Mucosa of rectum (tissue), 2 donors: ENCODE measurements around the gene MEOX1.

Experiments
- H3K27ac ChIP-seq, 2 donors: one replicate each; pipeline ENCODE4 v1.7.0; 2013; ENCODE audit warnings: inconsistent platforms in 2 of 2, low read depth in 2 of 2, low read length in 2 of 2
- H3K27me3 ChIP-seq, 2 donors: one replicate each; pipeline ENCODE4 v1.7.0; 2013; ENCODE audit warnings: low read length in 2 of 2; ENCODE audit not compliant: control insufficient read depth in 2 of 2, insufficient read depth in 2 of 2
- H3K36me3 ChIP-seq, 2 donors: one replicate each; pipeline ENCODE4 v1.7.0; 2013; ENCODE audit warnings: low read length in 2 of 2; ENCODE audit not compliant: control insufficient read depth in 2 of 2, insufficient read depth in 2 of 2
- H3K4me1 ChIP-seq, 2 donors: one replicate each; pipeline ENCODE4 v1.7.0; 2013; ENCODE audit warnings: low read length in 2 of 2, mild to moderate bottlenecking in 1 of 2; ENCODE audit not compliant: control insufficient read depth in 2 of 2, insufficient read depth in 2 of 2
- H3K4me3 ChIP-seq, 2 donors: one replicate each; pipeline ENCODE4 v1.7.0; 2013; ENCODE audit warnings: low read length in 2 of 2
- H3K9ac ChIP-seq, 2 donors: one replicate each; pipeline ENCODE4 v1.7.0; 2013; ENCODE audit warnings: low read length in 2 of 2, low read depth in 1 of 2, mild to moderate bottlenecking in 1 of 2
- H3K9me3 ChIP-seq, 2 donors: one replicate each; pipeline ENCODE4 v1.7.0; 2013; ENCODE audit warnings: low read length in 2 of 2; ENCODE audit not compliant: control insufficient read depth in 2 of 2
- donor health status: healthy.
- donor health status: Normal muscosa, but diverticular disease.

MEOX1 gene

GRCh38 chr17:43661699-43662412 lies at the start of gene MEOX1:
Gene MEOX1, minus strand, starts transcription at chr17:43661922. Its CDS starts 388 bp downstream, at chr17:43661534.
- Histone ChIP-seq H3K36me3 (no peaks in the 10 kb centered on the region), H3K9me3 (no peaks in the 10 kb centered on the region), H3K9ac (peak within 1 kb of the TSS in 1 of 2 donors; percentile 14), H3K27ac (no peak within 1 kb of the TSS), H3K4me3 (peak within 1 kb of the TSS; percentile 10 to 15), H3K27me3 (peaks cover 0 to 4% of the 10 kb centered on the region in 2 donors), H3K4me1 (peaks cover 0 to 3% of the 10 kb centered on the region in 2 donors)

GRCh38 chr17:43710101-43710500 lies 48.4 kb upstream of the MEOX1 start:
- Histone ChIP-seq H3K27me3 (peaks cover 8 to 21% of the 10 kb centered on the region in 2 donors), H3K4me1 (peaks cover 0 to 4% of the 10 kb centered on the region in 2 donors)

GRCh38 chr17:43709210-43709609 lies 47.5 kb upstream of the MEOX1 start:
- Histone ChIP-seq H3K36me3 (no peaks in the 10 kb centered on the region), H3K9ac (no peak overlapping the region), H3K9me3 (no peaks in the 10 kb centered on the region), H3K27me3 (peaks cover 4 to 15% of the 10 kb centered on the region in 2 donors), H3K4me1 (peaks cover 0 to 4% of the 10 kb centered on the region in 2 donors), H3K4me3 (no peak overlapping the region), H3K27ac (no peak overlapping the region)

More at GRCh38 chr17:43710101-43710500, 48.4 kb upstream of the MEOX1 start:
- no peaks in the 10 kb centered on the region for H3K36me3 ChIP-seq
- H3K9me3 ChIP-seq, result no peaks in the 10 kb centered on the region
- H3K4me3 ChIP-seq, result no peak overlapping the region
- no peak overlapping the region for H3K9ac ChIP-seq
- no peak overlapping the region for H3K27ac ChIP-seq

- no peak overlapping the region for H3K27ac ChIP-seq
- no peak overlapping the region for H3K9ac ChIP-seq
- H3K4me1 ChIP-seq, result no peaks in the 10 kb centered on the region
- H3K27me3 ChIP-seq, result peaks cover 1 to 6% of the 10 kb centered on the region in 2 donors
- no peaks in the 10 kb centered on the region for H3K36me3 ChIP-seq
- H3K9me3 ChIP-seq, result no peaks in the 10 kb centered on the region
- no peak overlapping the region for H3K4me3 ChIP-seq
Observed at GRCh38 chr17:43707184-43707583, 45.5 kb upstream of the MEOX1 start.

GRCh38 chr17:43706235-43706634 lies 44.5 kb upstream of the MEOX1 start:
- Histone ChIP-seq H3K4me1 (no peaks in the 10 kb centered on the region), H3K27me3 (peaks cover 1 to 3% of the 10 kb centered on the region in 2 donors), H3K9me3 (no peaks in the 10 kb centered on the region), H3K36me3 (no peaks in the 10 kb centered on the region), H3K4me3 (no peak overlapping the region), H3K9ac (no peak overlapping the region), H3K27ac (no peak overlapping the region)

- no peak overlapping the region for H3K4me3 ChIP-seq
- no peak overlapping the region for H3K9ac ChIP-seq
- H3K9me3 ChIP-seq, result no peaks in the 10 kb centered on the region
- no peaks in the 10 kb centered on the region for H3K36me3 ChIP-seq
- H3K27me3 ChIP-seq, result peaks cover 0 to 1% of the 10 kb centered on the region in 2 donors
- H3K27ac ChIP-seq, result no peak overlapping the region
- no peaks in the 10 kb centered on the region for H3K4me1 ChIP-seq
Observed at GRCh38 chr17:43703630-43704029, 41.9 kb upstream of the MEOX1 start.

GRCh38 chr17:43702637-43703036 lies 40.9 kb upstream of the MEOX1 start:
- Histone ChIP-seq H3K27ac (no peak overlapping the region), H3K4me3 (no peak overlapping the region), H3K36me3 (no peaks in the 10 kb centered on the region), H3K4me1 (no peaks in the 10 kb centered on the region), H3K9me3 (no peaks in the 10 kb centered on the region), H3K27me3 (no peaks in the 10 kb centered on the region), H3K9ac (no peak overlapping the region)

GRCh38 chr17:43701318-43701743 lies 39.6 kb upstream of the MEOX1 start:
- H3K27me3 ChIP-seq, result no peaks in the 10 kb centered on the region
- no peaks in the 10 kb centered on the region for H3K36me3 ChIP-seq
- H3K27ac ChIP-seq, result no peak overlapping the region
- H3K4me3 ChIP-seq, result no peak overlapping the region
- H3K9me3 ChIP-seq, result no peaks in the 10 kb centered on the region
- no peak overlapping the region for H3K9ac ChIP-seq
- no peaks in the 10 kb centered on the region for H3K4me1 ChIP-seq

- H3K36me3 ChIP-seq, result no peaks in the 10 kb centered on the region
- H3K27me3 ChIP-seq, result no peaks in the 10 kb centered on the region
- no peak overlapping the region for H3K4me3 ChIP-seq
- H3K9me3 ChIP-seq, result no peaks in the 10 kb centered on the region
- no peak overlapping the region for H3K9ac ChIP-seq
- no peak overlapping the region for H3K27ac ChIP-seq
- no peaks in the 10 kb centered on the region for H3K4me1 ChIP-seq
Observed at GRCh38 chr17:43699438-43699756, 37.7 kb upstream of the MEOX1 start.

- Histone ChIP-seq H3K36me3 (no peaks in the 10 kb centered on the region), H3K4me3 (no peak overlapping the region), H3K9ac (no peak overlapping the region), H3K4me1 (no peaks in the 10 kb centered on the region), H3K9me3 (no peaks in the 10 kb centered on the region), H3K27me3 (no peaks in the 10 kb centered on the region), H3K27ac (no peak overlapping the region)
Observed at GRCh38 chr17:43698678-43699437, 37.1 kb upstream of the MEOX1 start.
